ENCODE results near the gene FAM131C.

Gene FAM131C

DNA sequence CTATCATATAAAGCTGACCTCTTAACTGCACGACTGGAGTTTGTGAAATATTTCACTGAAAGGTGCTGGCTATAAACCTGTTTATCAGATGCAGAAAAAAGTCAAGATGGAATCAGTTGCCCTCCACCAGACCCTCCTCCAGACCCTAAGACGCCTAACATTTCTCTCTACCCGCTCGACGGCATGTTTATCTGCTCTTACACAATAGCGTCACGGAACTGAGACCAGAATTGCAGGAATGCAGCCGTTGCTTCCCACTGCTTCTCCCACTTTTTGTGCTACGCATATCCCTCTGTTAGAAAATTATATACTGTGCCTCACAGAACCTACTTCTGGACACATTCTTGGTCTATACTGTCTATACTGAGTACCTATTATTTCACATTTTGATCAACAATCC is 28.2 kb upstream of the FAM131C start:
- DNase-seq (ENCODE audit: low read depth in 2 of 2): no peak

- no peak for DNase-seq (ENCODE audit: low read depth in 2 of 2)
These were observed 26.0 kb upstream of the FAM131C start for GRCh38 chr1:16099412-16099811.

DNA sequence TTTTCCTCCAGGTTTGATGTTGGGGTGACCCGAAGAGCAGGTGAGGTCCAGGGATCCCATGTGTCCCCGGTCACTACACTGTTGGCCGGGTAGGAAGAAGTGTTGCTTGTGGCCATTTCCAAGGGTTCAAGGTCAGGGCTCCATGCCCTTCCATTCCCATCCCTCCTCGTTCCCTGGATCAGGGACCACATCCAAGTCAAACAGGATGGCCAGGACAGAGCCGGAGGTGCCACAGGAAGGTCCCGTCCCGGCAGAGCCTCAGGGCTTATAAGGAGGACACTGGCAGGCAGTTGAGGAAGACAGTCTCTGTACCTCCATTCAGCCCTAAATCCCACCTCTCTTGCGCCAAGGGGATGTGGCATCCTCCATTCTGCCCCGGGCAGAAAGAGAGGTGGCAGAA is 22.0 kb upstream of the FAM131C start:
- DNase-seq (ENCODE audit: low read depth in 2 of 2): no peak

DNA sequence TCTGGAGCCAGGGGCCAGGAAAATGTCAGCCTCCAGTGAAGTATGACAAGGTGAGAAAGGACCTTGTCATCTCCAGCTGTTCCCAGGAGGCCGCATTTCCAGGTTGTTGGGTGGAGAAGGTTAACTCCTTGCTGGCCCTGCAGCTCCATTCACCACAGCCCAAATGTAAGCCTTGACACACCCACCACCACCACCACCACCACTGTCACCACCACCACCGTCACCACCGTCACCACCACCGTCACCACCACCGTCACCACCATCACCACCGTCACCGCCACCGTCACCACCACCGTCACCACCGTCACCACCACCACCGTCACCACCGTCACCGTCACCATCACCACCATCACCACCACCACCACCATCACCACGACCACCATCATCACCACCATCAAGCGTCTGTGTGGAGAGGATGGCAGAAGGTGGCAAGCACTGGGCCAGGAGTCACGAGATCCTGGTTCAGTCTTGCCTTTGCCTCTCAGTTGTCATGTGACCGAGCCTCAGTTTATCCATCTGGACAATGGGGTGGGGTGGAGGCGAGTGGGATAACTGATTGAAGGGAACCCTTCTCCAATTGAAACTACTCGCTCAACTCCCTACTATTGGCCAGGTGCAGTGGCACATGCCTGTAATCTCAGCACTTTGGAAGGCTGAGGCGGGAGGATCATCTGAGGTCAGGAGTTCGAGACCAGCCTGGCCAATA is 21.2 kb upstream of the FAM131C start:
- no peak for DNase-seq (ENCODE audit: low read depth in 2 of 2)

- DNase-seq (ENCODE audit: low read depth in 2 of 2): no peak
These were observed 20.2 kb upstream of the FAM131C start for GRCh38 chr1:16093611-16094010.

- DNase-seq (ENCODE audit: low read depth in 2 of 2): no peak
These were observed 19.6 kb upstream of the FAM131C start for GRCh38 chr1:16092923-16093511.

- no peak for DNase-seq (ENCODE audit: low read depth in 2 of 2)
These were observed 18.9 kb upstream of the FAM131C start for GRCh38 chr1:16092097-16092922.

- DNase-seq (ENCODE audit: low read depth in 2 of 2): no peak
These were observed 17.8 kb upstream of the FAM131C start for GRCh38 chr1:16091296-16091695.

DNA sequence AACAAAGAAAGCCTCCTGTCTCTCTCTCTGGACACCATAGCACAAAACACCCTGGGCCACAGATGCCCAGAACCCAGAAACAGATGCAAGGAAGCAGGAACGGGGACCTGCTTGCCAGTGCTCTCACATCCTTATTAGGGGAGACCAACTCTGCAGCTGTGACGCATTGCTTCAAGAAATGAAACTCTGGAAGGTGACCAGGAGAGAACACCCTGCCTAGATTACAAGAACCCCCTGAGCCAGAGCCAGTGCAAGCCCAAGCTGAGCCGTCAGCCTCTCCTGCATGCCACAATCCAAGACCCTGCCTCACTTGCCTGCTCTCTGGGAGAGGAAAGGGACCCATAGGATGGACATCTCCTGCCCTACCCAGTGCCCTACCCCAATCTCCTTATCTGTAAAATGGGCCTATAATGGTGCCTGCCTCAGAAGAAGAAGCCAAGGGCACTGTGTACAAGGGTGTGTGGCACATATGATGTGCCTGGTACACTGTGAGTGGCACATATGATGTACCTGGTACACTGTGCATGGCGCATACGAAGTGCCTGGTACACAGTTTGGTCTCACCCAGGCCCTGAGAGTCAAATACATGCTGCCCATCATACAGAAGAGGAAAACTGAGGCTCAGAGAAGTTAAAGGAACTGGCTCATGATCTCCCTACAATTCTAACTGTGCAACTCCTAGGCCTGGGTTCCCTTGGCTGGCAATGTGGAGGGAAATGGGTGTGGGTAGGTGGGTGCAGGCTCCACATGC is 16.8 kb upstream of the FAM131C start:
- DNase-seq (ENCODE audit: low read depth in 2 of 2): no peak

GRCh38 chr1:16088996-16089395 is 15.5 kb upstream of the FAM131C start:
- DNase-seq (ENCODE audit: low read depth in 2 of 2): no peak

DNA sequence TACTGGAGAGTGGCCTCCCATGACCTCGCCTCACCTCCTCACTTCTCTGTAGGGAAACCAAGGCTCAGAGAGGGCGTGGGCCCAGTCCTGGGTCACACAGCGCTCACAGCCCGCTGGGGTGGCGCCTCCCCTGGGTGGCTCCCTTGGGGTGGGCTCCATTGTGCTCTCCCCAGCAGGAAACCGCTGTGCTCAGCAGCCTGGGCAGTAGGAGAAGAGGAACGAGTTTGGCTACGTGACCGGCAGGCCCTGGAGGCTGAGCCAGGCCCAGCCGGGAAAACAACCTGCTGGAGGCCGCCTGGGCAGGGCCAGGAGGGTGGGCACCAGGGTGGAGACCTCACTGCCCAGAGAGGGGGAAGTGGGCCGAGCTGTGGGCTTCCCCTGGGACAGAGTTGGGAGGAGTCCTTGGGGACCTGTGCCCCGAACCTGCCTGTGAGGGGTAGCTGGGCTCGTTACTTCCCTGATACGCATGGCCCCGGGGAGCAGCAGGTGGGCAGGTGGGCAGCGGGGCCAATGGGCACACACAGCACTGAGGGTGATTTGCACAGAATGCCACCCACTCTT is 15.0 kb upstream of the FAM131C start:
- no peak for DNase-seq (ENCODE audit: low read depth in 2 of 2)

DNA sequence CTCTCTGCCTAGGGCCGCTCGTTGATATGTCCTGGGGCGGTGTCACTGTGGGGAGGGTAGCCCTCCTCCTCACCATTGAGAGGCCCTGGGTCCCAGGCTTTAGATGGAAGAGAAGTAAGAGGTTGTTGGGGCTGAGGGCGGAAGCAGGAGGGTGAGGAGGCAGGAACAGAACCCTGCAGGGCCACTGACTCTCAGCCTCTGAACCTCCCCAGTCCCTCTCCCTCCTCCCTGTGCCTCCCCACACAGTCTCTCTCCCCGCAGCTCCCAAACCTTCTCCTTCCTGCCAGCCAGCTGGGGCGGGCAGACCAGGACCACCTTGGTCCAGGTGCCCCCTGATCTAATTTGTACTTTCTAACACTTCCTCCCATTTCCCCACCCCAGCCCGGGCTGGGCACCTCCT is 14.3 kb upstream of the FAM131C start:
- no peak for DNase-seq (ENCODE audit: low read depth in 2 of 2)

DNA sequence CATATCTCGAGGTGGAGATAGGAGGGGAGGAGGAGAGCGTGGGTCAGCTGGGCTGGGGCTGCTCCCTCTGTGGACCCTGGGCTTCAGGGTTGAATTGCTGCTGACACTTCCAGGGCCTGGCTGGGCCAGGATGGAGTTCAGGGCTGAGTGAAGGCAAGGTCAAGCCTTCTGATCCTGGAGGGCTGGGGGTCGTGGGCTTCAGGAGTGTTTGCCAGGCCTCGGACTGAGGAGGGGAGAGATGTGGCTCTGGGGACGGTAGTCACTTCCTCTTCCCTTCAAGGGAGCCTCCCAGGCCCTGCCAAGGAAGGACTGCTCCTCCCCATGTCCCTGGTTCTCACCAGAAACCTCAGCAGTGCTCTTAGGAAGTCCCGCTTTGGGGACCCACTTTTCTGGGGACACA is 12.1 kb upstream of the FAM131C start:
- DNase-seq (ENCODE audit: low read depth in 2 of 2): no peak

GRCh38 chr1:16083486-16083885 is 10.0 kb upstream of the FAM131C start:
- no peak for DNase-seq (ENCODE audit: low read depth in 2 of 2)

GRCh38 chr1:16082283-16083038 is 9.0 kb upstream of the FAM131C start:
- DNase-seq (ENCODE audit: low read depth in 2 of 2): peak; percentile 42 to 45

DNA sequence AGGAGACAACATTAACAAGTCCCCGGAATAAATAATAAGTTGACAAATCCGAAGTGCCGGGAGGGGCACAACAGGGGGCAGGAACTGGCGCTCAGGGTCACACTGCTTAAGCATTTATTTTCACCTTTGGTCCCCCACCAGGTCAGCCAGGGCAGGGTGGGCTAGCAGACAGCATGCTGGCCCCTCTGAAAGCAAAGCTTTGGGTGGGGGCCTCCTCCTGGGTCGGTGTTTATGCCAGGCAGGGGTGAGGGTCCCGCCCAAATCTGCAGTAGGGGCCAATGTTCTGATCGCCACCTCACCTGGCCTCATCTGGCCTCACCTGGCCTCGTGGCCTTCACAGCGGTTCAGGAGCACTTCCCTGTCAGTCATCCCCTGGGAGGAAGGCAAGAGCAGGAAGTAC is 8.2 kb upstream of the FAM131C start:
- no peak for DNase-seq (ENCODE audit: low read depth in 2 of 2)

GRCh38 chr1:16080422-16081150 is 7.1 kb upstream of the FAM131C start:
- DNase-seq (ENCODE audit: low read depth in 2 of 2): no peak

GRCh38 chr1:16078925-16079656 is 5.6 kb upstream of the FAM131C start:
- DNase-seq (ENCODE audit: low read depth in 2 of 2): peak; percentile 62 to 63

- no peak for DNase-seq (ENCODE audit: low read depth in 2 of 2)
These were observed 4.2 kb upstream of the FAM131C start for GRCh38 chr1:16077406-16078245.
